ENCODE measurements around the gene ZBTB24. TPM values are rescaled to one million over a fixed set of nuclear protein-coding genes. Genes with fewer than 3 reads are reported as not detected.
"Not testable (repeated sequence)": the region's sequence is repeated elsewhere in the genome, so short reads cannot be mapped to it uniquely, and the experiment has no call there.

Gene ZBTB24
- polyA plus RNA-seq, 2 of the 4 experiments (the other 2 are of a cell fraction): 4.5 to 5.4 TPM

- no peak for TF ChIP-seq USF2 (IDR thresholded peaks at IDR 0.05)
- TF ChIP-seq BHLHE40 (IDR thresholded peaks at IDR 0.05; ENCODE audit: low read depth, low read length): no peak
- no peak for TF ChIP-seq MAFK (IDR thresholded peaks at IDR 0.05; ENCODE audit: partially characterized antibody)
- TF ChIP-seq ATOH8 (CRISPR knock-in tag; IDR thresholded peaks at IDR 0.05; ENCODE audit: low read depth): no peak
- TF ChIP-seq RARB (CRISPR knock-in tag; IDR thresholded peaks at IDR 0.05): no peak
- TF ChIP-seq RFX5 (IDR thresholded peaks at IDR 0.05): no peak
Measured at GRCh38 chr6:109521080-109521479, 38.1 kb upstream of the ZBTB24 start (continued).

GRCh38 chr6:109519647-109520046 is 36.6 kb upstream of the ZBTB24 start:
- ATAC-seq; DNase-seq (ENCODE audit: low read depth in 1 of 2, low spot score in 1 of 2); H3K4me3 ChIP-seq; H3K4me2 ChIP-seq; H3K9me3 ChIP-seq; H3K27ac ChIP-seq; POLR2A ChIA-PET; FAIRE-seq; H3K4me1 ChIP-seq: not testable (repeated sequence)
- CTCF ChIA-PET: interaction anchor here (1.0 kb wide), 1 partner anchor 520 kb away, joined by 3 read pairs; no protein-coding TSS in a partner anchor

- CTCF ChIA-PET: no interaction called here
- H3K4me3 ChIP-seq: no peak overlapping the region
- no peaks in the 10 kb centered on the region for H3K4me1 ChIP-seq
- FAIRE-seq (no peak), ATAC-seq (no peak), DNase-seq (ENCODE audit: low read depth in 1 of 2, low spot score in 1 of 2) (no peak)
- H3K27ac ChIP-seq: no peak overlapping the region
- 52% methylated on average over 3 of the region's 3 CpGs for WGBS (ENCODE audit: missing lambda C conversion rate)
- H3K9me3 ChIP-seq: no peaks in the 10 kb centered on the region
- POLR2A ChIA-PET: no interaction called here
- no peak for TF ChIP-seq TP53 (CRISPR knock-in tag; IDR thresholded peaks at IDR 0.05)
- no peak for TF ChIP-seq NR3C1 (IDR thresholded peaks at IDR 0.05)
- no peak for TF ChIP-seq TFCP2L1 (CRISPR knock-in tag; IDR thresholded peaks at IDR 0.05)
- no peak for TF ChIP-seq MYC (IDR thresholded peaks at IDR 0.05; ENCODE audit: borderline replicate concordance, low read length)
- TF ChIP-seq EHF (CRISPR knock-in tag; IDR thresholded peaks at IDR 0.05): no peak
- TF ChIP-seq PBX3 (IDR thresholded peaks at IDR 0.05): no peak
- TF ChIP-seq BHLHE40 (IDR thresholded peaks at IDR 0.05; ENCODE audit: low read depth, low read length): no peak
- no peak for TF ChIP-seq CEBPB (IDR thresholded peaks at IDR 0.05)
- no peak for TF ChIP-seq RARB (CRISPR knock-in tag; IDR thresholded peaks at IDR 0.05)
- no peak for TF ChIP-seq RFX5 (IDR thresholded peaks at IDR 0.05)
- TF ChIP-seq SREBF2 (IDR thresholded peaks at IDR 0.05): no peak
- TF ChIP-seq FOSL2 (IDR thresholded peaks at IDR 0.05): no peak
- no peak for TF ChIP-seq FOSL2 (CRISPR knock-in tag; IDR thresholded peaks at IDR 0.05)
- TF ChIP-seq USF2 (IDR thresholded peaks at IDR 0.05): no peak
- no peak for TF ChIP-seq EHMT2 (IDR thresholded peaks at IDR 0.05; ENCODE audit: low read depth)
- no peak for TF ChIP-seq EP300 (IDR thresholded peaks at IDR 0.05)
- TF ChIP-seq E2F6 (IDR thresholded peaks at IDR 0.05; ENCODE audit: borderline replicate concordance, low read depth): no peak
- TF ChIP-seq ZSCAN20 (CRISPR knock-in tag; IDR thresholded peaks at IDR 0.05): no peak
- H3K4me2 ChIP-seq: no peak overlapping the region
Measured at GRCh38 chr6:109516929-109517328, 33.9 kb upstream of the ZBTB24 start.

Data from A549 (cell line).